ENCODE results near the gene PLEKHG4B. TPM values are rescaled to one million over a fixed set of nuclear protein-coding genes. Genes with fewer than 3 reads are reported as not detected.

PLEKHG4B gene
- total and polyA plus RNA-seq, 8 donors: 0.21 to 0.75 (median 0.38) TPM

- TF ChIP-seq CTCF (IDR thresholded peaks at IDR 0.05): no peak
Measured at GRCh38 chr5:93221-93980, 1.4 kb downstream of the PLEKHG4B start.

GRCh38 chr5:94113-94892 lies 2.3 kb downstream of the PLEKHG4B start:
- H3K4me1 ChIP-seq: no peaks in the 10 kb centered on the region
- no peak overlapping the region for H3K4me3 ChIP-seq
- H3K27me3 ChIP-seq: peaks cover 0 to 8% (median 3%) of the 10 kb centered on the region in 4 donors
- WGBS, 2 donors: 79 to 95% methylated on average over 11 of the region's 11 CpGs
- no peak for FAIRE-seq
- H3K9me3 ChIP-seq: no peaks in the 10 kb centered on the region
- ATAC-seq: no peak
- H3K27ac ChIP-seq: no peak overlapping the region
- no peak for TF ChIP-seq CTCF (IDR thresholded peaks at IDR 0.05)
- DNase-seq: no peak
- no peaks in the 10 kb centered on the region for H3K36me3 ChIP-seq
- intact Hi-C loops (cut with DNase I): no loop called here

More at GRCh38 chr5:93221-93980, 1.4 kb downstream of the PLEKHG4B start:
- DNase-seq: no peak
- peaks cover 0 to 7% (median 3%) of the 10 kb centered on the region in 4 donors for H3K27me3 ChIP-seq
- FAIRE-seq: no peak
- no peaks in the 10 kb centered on the region for H3K36me3 ChIP-seq
- no peak for ATAC-seq
- no peak overlapping the region for H3K27ac ChIP-seq
- 85 to 92% methylated on average over 15 of the region's 15 CpGs for WGBS, 2 donors
- no peaks in the 10 kb centered on the region for H3K4me1 ChIP-seq
- no peaks in the 10 kb centered on the region for H3K9me3 ChIP-seq
- intact Hi-C loops (cut with DNase I): no loop called here
- no peak overlapping the region for H3K4me3 ChIP-seq

GRCh38 chr5:95241-95980 lies 3.4 kb downstream of the PLEKHG4B start:
- ATAC-seq (no peak), DNase-seq (no peak), FAIRE-seq (no peak)
- 69 to 84% methylated on average over 12 of the region's 12 CpGs for WGBS, 2 donors
- TF ChIP-seq CTCF (IDR thresholded peaks at IDR 0.05): no peak
- H3K4me3 ChIP-seq: no peak overlapping the region
- H3K9me3 ChIP-seq: no peaks in the 10 kb centered on the region
- no peaks in the 10 kb centered on the region for H3K4me1 ChIP-seq
- intact Hi-C loops (cut with DNase I): no loop called here
- H3K27me3 ChIP-seq: peaks cover 0 to 14% (median 3%) of the 10 kb centered on the region in 4 donors
- H3K36me3 ChIP-seq: no peaks in the 10 kb centered on the region
- no peak overlapping the region for H3K27ac ChIP-seq

GRCh38 chr5:96976-97660 lies 5.2 kb downstream of the PLEKHG4B start:
- peaks cover 0 to 14% (median 3%) of the 10 kb centered on the region in 4 donors for H3K27me3 ChIP-seq
- ATAC-seq: no peak
- 50 to 54% methylated on average over 17 of the region's 17 CpGs for WGBS, 2 donors
- no peak overlapping the region for H3K27ac ChIP-seq
- no peaks in the 10 kb centered on the region for H3K4me1 ChIP-seq
- TF ChIP-seq CTCF (IDR thresholded peaks at IDR 0.05): no peak
- H3K9me3 ChIP-seq: no peaks in the 10 kb centered on the region
- intact Hi-C loops (cut with DNase I): no loop called here
- H3K4me3 ChIP-seq: no peak overlapping the region
- DNase-seq: no peak
- FAIRE-seq: no peak
- no peaks in the 10 kb centered on the region for H3K36me3 ChIP-seq
